Motor neuron (in vitro differentiated cells): ENCODE measurements around the gene SHISA5. TPM values are rescaled to one million over a fixed set of nuclear protein-coding genes. Genes with fewer than 3 reads are reported as not detected.
A peak's percentile ranks its signal among the peaks of the same experiment; 100 is the strongest.

ENCODE experiments used
- ATAC-seq, 8 experiments: fragments of 200-7000 bp; cut with Tn5 transposase; replicated peaks in 6 of 8; 2 replicates each; pipeline ENCODE4 v1.8.0; 2021; ENCODE audit warnings: mild to moderate bottlenecking in 8 of 8, moderate library complexity in 8 of 8
- H3K27ac ChIP-seq, 2 donors: fragments of 250-450 bp; sonication (Bioruptor Pico); 2 replicates each; pipeline ENCODE4 v1.9.0; 2021; ENCODE audit warnings: antibody characterized with exemption in 2 of 2, mild to moderate bottlenecking in 2 of 2, moderate library complexity in 1 of 2
- H3K4me1 ChIP-seq, 2 donors: fragments of 250-450 bp; sonication (Bioruptor Pico); replicated peaks in 1 of 2; 2 replicates each; pipeline ENCODE4 v1.6.1; 2021; ENCODE audit warnings: antibody characterized with exemption in 2 of 2, mild to moderate bottlenecking in 2 of 2, moderate library complexity in 1 of 2
- H3K4me3 ChIP-seq, 5 donors: fragments of 250-450 bp; sonication (Bioruptor Pico); 2 replicates each; pipeline ENCODE4 v1.9.0; 2021; ENCODE audit warnings: antibody characterized with exemption in 5 of 5, mild to moderate bottlenecking in 5 of 5, moderate library complexity in 4 of 5
- WGBS, 10 experiments: fragments of 450-650 bp; shearing (Covaris generic); methylation state at CpG; one replicate each; pipeline ENCODE4 v1.0.0; 2022; 5-methylcytosine and 5-hydroxymethylcytosine counted together
- in situ Hi-C, 9 experiments: fragments of 400-800 bp; cut with MboI; loops; one replicate each; pipeline ENCODE4 v1.15.0; 2021; ENCODE audit warnings: low sequenced_read_pairs in 9 of 9, low pct_unique_long_range_greater_than_20kb in 2 of 9; ENCODE audit not compliant: unreplicated experiment in 9 of 9
- total RNA-seq, 8 experiments: library from RNA; unstranded; fragments of 300-600 nt; gene quantifications; 2 replicates each; pipeline versions ENCODE4 v1.2.3 to v1.2.4, GENCODE V29; 2022

SHISA5 gene
- total RNA-seq, 8 experiments from 2014 or later: 70.4 to 252 (median 93.4) TPM

- 0 to 8% (median 0%) methylated on average over 1 to 3 of the region's 5 CpGs; no CpG with 5 or more reads in 7 of the 10 experiments for WGBS, 10 experiments
- in situ Hi-C loops: no loop called here
These were observed 31.4 kb downstream of the SHISA5 start for GRCh38 chr3:48472673-48472922.

DNA sequence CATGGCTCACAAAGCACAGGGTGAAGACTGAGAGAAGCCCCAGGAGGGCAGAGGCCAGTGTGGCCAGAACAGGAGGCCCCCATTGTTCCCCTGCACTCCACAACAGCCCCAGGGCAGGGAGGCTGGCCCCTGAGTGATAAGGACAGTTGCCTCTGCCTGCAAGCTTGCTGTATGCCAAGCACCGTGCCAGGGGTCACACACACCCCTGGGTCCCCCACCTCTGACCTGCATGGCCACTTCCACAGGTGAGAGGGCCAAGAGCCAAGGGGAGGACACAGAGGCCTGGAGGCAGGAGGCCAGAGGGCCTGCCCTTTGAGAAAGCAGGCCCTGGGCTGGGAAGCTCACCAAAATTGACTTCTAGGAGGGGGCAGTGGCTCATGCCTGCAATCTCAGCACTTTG is 33.7 kb downstream of the SHISA5 start:
- Histone ChIP-seq H3K27ac (no peak overlapping the region), H3K4me1 (peaks cover 38 to 51% of the 10 kb centered on the region in 2 donors), H3K4me3 (no peak overlapping the region)
- no peak for ATAC-seq
- in situ Hi-C loops: no loop called here
- WGBS, 10 experiments: 60% methylated on average over 1 of the region's 1 CpG; no CpG with 5 or more reads in 9 of the 10 experiments

More at GRCh38 chr3:48472673-48472922, 31.4 kb downstream of the SHISA5 start:
- peak overlapping the region; percentile 37 to 70 (median 57) for H3K4me3 ChIP-seq
- peak; percentile 28 to 68 (median 40) for ATAC-seq
- H3K27ac ChIP-seq: peak overlapping the region; percentile 86 to 91
- peaks cover 18 to 32% of the 10 kb centered on the region in 2 donors for H3K4me1 ChIP-seq

DNA sequence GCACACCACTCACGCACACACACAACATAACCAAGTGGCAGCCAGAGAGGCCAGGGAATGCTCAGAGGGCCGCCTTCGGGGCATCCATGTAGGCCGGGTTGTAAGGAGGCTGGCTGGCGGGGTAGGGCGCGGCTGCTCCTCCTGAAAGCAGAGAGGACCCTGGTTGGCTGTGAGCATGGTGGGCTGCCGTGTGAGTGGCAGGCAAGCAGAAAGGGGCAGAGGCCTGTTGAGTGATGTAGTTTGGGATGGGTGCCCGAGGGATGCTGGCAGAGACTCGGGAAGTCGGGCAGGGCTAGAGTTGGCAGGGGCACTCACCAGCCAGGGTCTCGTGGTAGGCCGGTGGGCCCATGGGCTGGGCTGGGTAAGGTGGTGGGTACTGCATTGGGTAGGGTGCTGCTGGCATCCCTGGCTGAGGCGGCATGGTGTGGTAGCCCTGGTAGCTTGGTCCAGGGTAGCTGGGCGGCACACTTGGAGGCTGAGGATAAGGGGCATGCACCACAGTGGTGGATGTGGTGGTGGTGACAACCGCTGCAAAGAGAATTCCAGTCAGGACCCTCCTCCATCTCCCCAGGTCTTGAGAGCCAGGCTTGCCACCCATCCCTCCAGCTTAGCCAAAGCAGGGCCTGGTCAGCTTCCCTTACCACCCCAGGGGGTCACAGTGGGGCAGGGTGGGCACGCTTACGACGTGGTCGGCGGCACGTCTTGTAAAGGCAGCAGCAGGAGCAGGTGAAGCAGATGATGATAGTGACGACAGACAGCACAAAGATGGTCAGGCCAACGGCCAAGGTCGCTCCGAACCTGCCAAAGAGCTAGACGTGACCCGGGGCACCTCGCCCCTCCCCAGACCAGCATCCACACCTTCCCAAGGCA is 34.7 kb downstream of the SHISA5 start:
- Histone ChIP-seq H3K4me3 (no peak overlapping the region), H3K27ac (no peak overlapping the region), H3K4me1 (peaks cover 42 to 54% of the 10 kb centered on the region in 2 donors)
- ATAC-seq: no peak
- in situ Hi-C loops: loop anchor here in 1 of 9 experiments (10.0 kb wide), 1 partner anchor 76 kb away; no protein-coding TSS in a partner anchor
- 81 to 100% (median 96%) methylated on average over 3 to 6 of the region's 29 CpGs; no CpG with 5 or more reads in 5 of the 10 experiments for WGBS, 10 experiments

DNA sequence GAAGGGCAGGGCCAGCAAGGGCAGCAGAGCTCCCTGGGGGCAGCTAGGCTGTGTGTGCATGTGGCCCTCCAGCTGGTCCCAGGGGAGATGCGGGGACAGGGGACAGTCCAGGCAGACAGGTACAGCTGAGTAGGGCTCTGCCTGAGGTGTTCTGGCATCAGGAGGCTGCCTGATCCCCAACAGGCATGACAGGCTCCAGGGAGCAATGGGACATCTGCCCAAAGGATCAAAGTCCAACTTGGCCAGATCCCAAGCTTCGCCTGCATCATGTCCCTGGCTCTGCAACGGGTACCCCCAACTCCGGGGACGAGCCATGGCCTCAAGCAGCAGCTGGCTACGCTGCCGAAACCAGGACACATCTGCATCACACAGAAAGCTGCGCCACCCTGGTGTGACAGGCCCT is 35.6 kb downstream of the SHISA5 start:
- no peak overlapping the region for H3K4me3 ChIP-seq
- 20 to 100% methylated on average over 1 to 2 of the region's 8 CpGs; no CpG with 5 or more reads in 8 of the 10 experiments for WGBS, 10 experiments
- ATAC-seq: no peak
- no peak overlapping the region for H3K27ac ChIP-seq
- H3K4me1 ChIP-seq: peaks cover 39 to 51% of the 10 kb centered on the region in 2 donors
- in situ Hi-C loops: loop anchor here in 1 of 9 experiments (10.0 kb wide), 1 partner anchor 76 kb away; no protein-coding TSS in a partner anchor

- H3K27ac ChIP-seq: peak overlapping the region; percentile 92 to 97
- in situ Hi-C loops: loop anchor here in 1 of 9 experiments (10.0 kb wide), 1 partner anchor 77 kb away; no protein-coding TSS in a partner anchor
- WGBS, 10 experiments: 0 to 100% (median 83%) methylated on average over 1 to 4 of the region's 7 CpGs; no CpG with 5 or more reads in 2 of the 10 experiments
- peaks cover 37 to 48% of the 10 kb centered on the region in 2 donors for H3K4me1 ChIP-seq
- no peak overlapping the region for H3K4me3 ChIP-seq
- no peak for ATAC-seq
These were observed 36.3 kb downstream of the SHISA5 start for GRCh38 chr3:48467473-48468267.

DNA sequence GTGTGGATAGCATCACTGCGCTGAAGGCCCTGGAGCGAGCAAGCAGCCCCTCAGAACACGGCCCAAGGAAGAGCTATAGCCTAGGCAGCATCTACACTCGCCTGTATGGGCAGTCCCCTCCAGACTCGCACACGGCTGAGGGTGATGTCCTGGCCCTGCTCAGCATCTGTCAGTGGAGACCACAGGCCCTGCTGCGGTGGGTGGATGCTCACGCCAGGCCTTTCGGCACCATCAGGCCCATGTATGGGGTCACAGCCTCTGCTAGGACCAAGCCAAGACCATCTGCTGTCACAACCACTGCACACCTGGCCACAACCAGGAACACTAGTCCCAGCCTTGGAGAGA is 36.9 kb downstream of the SHISA5 start:
- in situ Hi-C loops: loop anchor here in 1 of 9 experiments (10.0 kb wide), 1 partner anchor 78 kb away; no protein-coding TSS in a partner anchor
- WGBS, 10 experiments: 87% methylated on average over 3 of the region's 9 CpGs; no CpG with 5 or more reads in 9 of the 10 experiments
- ATAC-seq: no peak
- Histone ChIP-seq H3K4me1 (peaks cover 33 to 46% of the 10 kb centered on the region in 2 donors), H3K4me3 (no peak overlapping the region), H3K27ac (peak overlapping the region; percentile 92 to 97)

DNA sequence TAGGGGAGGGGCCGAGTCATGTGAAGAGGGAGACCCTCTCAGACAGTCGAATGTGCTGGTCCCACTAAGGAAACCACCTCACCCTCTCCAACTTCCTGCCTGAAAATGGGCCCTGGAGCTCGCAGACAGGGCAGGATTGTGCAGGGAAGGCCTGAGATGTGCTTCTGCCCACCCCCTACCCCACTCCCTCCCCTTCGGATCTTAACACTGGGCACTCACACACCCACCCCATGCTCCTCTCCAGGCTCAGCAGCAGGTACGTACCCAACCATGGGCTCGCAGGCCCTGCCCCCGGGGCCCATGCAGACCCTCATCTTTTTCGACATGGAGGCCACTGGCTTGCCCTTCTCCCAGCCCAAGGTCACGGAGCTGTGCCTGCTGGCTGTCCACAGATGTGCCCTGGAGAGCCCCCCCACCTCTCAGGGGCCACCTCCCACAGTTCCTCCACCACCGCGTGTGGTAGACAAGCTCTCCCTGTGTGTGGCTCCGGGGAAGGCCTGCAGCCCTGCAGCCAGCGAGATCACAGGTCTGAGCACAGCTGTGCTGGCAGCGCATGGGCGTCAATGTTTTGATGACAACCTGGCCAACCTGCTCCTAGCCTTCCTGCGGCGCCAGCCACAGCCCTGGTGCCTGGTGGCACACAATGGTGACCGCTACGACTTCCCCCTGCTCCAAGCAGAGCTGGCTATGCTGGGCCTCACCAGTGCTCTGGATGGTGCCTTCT is 37.4 kb downstream of the SHISA5 start:
- H3K4me3 ChIP-seq: peak overlapping the region in 4 of 5 donors; percentile 7 to 31 (median 18)

DNA sequence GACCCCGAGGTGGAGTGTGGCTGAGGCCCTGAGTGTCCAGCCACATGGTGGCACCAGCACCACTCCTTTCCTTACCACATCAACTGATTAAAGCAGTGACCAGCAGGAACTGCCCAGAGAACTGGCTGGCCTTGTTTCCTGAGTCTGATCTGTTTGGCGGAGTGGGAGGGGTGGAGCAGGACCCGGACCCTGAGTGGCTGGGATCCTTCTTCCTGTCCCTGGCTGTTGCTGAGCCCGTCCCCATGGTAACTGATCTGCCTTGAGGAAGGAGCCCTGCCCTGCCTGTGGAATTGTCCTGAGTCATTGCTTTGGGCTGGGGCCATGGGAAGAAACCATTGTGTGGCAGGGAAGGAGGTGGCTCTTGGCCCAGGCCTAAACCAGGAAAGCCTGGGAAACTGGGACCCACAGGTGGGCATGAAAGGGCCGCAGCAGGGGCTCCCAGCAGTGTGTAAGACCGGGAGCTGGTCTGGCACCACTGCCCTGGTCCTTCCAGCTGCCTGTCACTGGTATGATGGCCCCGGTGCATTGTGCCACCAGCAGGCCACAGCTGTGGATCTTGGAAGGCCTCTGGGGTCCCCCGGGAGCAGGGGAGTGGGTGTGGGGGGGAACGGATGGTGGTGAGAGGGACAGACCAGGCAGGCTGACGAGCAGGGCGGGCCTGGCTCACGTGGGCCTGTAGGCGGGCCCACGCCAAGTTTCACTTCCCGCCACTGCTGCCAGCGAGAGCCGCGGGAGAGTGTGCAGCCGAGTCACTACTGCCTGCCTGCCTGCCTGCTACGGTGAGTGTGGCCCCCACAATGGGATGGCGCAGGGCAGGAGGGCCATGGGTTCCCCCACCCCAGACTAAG is 38.2 kb downstream of the SHISA5 start:
- 0 to 27% (median 10%) methylated on average over 1 to 3 of the region's 21 CpGs; no CpG with 5 or more reads in 6 of the 10 experiments for WGBS, 10 experiments
- Histone ChIP-seq H3K4me1 (peaks cover 27 to 34% of the 10 kb centered on the region in 2 donors), H3K4me3 (peak overlapping the region in 4 of 5 donors; percentile 7 to 31 (median 18)), H3K27ac (peak overlapping the region; percentile 92 to 97)
- in situ Hi-C loops: loop anchor here in 1 of 9 experiments (10.0 kb wide), 1 partner anchor 79 kb away; no protein-coding TSS in a partner anchor
- ATAC-seq: peak; percentile 89 to 94 (median 92)

More for the DNA sequence above, 37.4 kb downstream of the SHISA5 start:
- peak overlapping the region; percentile 92 to 97 for H3K27ac ChIP-seq
- 0 to 80% (median 32%) methylated on average over 1 to 5 of the region's 19 CpGs; no CpG with 5 or more reads in 7 of the 10 experiments for WGBS, 10 experiments
- peaks cover 27 to 41% of the 10 kb centered on the region in 2 donors for H3K4me1 ChIP-seq
- in situ Hi-C loops: loop anchor here in 1 of 9 experiments (10.0 kb wide), 1 partner anchor 78 kb away; no protein-coding TSS in a partner anchor
- ATAC-seq: peak in 3 of 8 experiments; percentile 1

GRCh38 chr3:48465237-48465530 is 38.8 kb downstream of the SHISA5 start:
- Histone ChIP-seq H3K4me3 (no peak overlapping the region), H3K27ac (peak overlapping the region; percentile 23 to 88), H3K4me1 (peaks cover 27 to 30% of the 10 kb centered on the region in 2 donors)
- in situ Hi-C loops: loop anchor here in 1 of 9 experiments (10.0 kb wide), 1 partner anchor 80 kb away; no protein-coding TSS in a partner anchor
- ATAC-seq: peak in 1 of 8 experiments; percentile 12
- 0 to 80% (median 36%) methylated on average over 1 to 5 of the region's 7 CpGs; no CpG with 5 or more reads in 6 of the 10 experiments for WGBS, 10 experiments

DNA sequence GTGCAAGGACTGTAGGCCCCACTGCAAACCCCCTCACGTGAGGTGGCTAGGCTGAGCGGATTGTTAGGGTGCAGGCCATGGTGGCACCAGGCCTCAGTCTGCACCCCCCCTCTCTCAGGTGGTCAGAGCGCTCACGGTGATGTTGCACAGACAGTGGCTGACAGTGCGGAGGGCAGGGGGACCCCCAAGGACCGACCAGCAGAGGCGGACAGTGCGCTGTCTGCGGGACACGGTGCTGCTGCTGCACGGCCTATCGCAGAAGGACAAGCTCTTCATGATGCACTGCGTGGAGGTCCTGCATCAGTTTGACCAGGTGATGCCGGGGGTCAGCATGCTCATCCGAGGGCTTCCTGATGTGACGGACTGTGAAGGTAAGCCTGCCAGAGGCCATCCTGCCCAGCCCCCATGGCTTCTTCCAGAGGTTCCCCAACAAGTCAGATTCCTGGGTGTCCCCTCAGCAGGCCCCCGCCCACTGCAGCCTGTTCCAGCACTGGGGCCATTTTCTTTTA is 39.2 kb downstream of the SHISA5 start:
- 93 to 100% (median 100%) methylated on average over 1 to 4 of the region's 17 CpGs; no CpG with 5 or more reads in 5 of the 10 experiments for WGBS, 10 experiments
- no peak for ATAC-seq
- in situ Hi-C loops: loop anchor here in 1 of 9 experiments (10.0 kb wide), 1 partner anchor 80 kb away; no protein-coding TSS in a partner anchor

GRCh38 chr3:48463703-48464102 is 40.3 kb downstream of the SHISA5 start:
- WGBS, 10 experiments: 32 to 80% (median 57%) methylated on average over 1 to 3 of the region's 9 CpGs; no CpG with 5 or more reads in 6 of the 10 experiments
- in situ Hi-C loops: loop anchor here in 1 of 9 experiments (10.0 kb wide), 1 partner anchor 81 kb away; no protein-coding TSS in a partner anchor
- Histone ChIP-seq H3K27ac (no peak overlapping the region), H3K4me1 (peaks cover 27 to 30% of the 10 kb centered on the region in 2 donors), H3K4me3 (no peak overlapping the region)
- no peak for ATAC-seq

More for the DNA sequence above, 39.2 kb downstream of the SHISA5 start:
- Histone ChIP-seq H3K27ac (peak overlapping the region; percentile 23 to 88), H3K4me3 (no peak overlapping the region), H3K4me1 (peaks cover 27 to 30% of the 10 kb centered on the region in 2 donors)
